CD14-positive monocyte (primary cell): ENCODE data around the gene PWWP2A. TPM values are rescaled to one million over a fixed set of nuclear protein-coding genes. Genes with fewer than 3 reads are reported as not detected.

Experiments used
- DNase-seq, 3 donors: peaks; one replicate each; pipeline ENCODE4 v3.0.0-alpha.2; 2011 to 2022
- H2AFZ ChIP-seq: 2 replicates; pipeline ENCODE4 v1.6.0; 2012; ENCODE audit warnings: mild to moderate bottlenecking, low read depth, low read length, inconsistent platforms; ENCODE audit not compliant: insufficient read depth, poor library complexity, severe bottlenecking
- H3K27ac ChIP-seq, 2 donors: 1 replicate in 1 of 2; 2 replicates in 1 of 2; pipeline ENCODE4 v1.5.1; 2012 to 2013; ENCODE audit warnings: low read length in 2 of 2, control low read depth in 1 of 2, inconsistent platforms in 1 of 2, low read depth in 1 of 2, mild to moderate bottlenecking in 1 of 2
- H3K27me3 ChIP-seq, 2 donors: one replicate each; pipeline versions ENCODE4 v1.6.0 to v1.6.1; 2011 to 2013; ENCODE audit warnings: low read length in 2 of 2; ENCODE audit not compliant: control insufficient read depth in 2 of 2, insufficient read depth in 2 of 2
- H3K36me3 ChIP-seq, 2 donors: replicated peaks in 1 of 2; 1 replicate in 1 of 2; 2 replicates in 1 of 2; pipeline versions ENCODE4 v1.5.1 to v1.6.1; 2012 to 2013; ENCODE audit warnings: low read length in 2 of 2, control low read depth in 1 of 2, inconsistent platforms in 1 of 2, mild to moderate bottlenecking in 1 of 2; ENCODE audit not compliant: insufficient read depth in 2 of 2, control insufficient read depth in 1 of 2
- H3K4me1 ChIP-seq, 2 donors: 1 replicate in 1 of 2; 2 replicates in 1 of 2; pipeline versions ENCODE4 v1.5.1 to v1.6.1; 2012 to 2013; ENCODE audit warnings: low read length in 2 of 2, control low read depth in 1 of 2, inconsistent platforms in 1 of 2, mild to moderate bottlenecking in 1 of 2, moderate library complexity in 1 of 2; ENCODE audit not compliant: insufficient read depth in 2 of 2, control insufficient read depth in 1 of 2
- H3K4me2 ChIP-seq: replicated peaks from 2 replicates; pipeline ENCODE3; 2012; ENCODE audit warnings: low read length, moderate library complexity, mild to moderate bottlenecking; ENCODE audit not compliant: poor library complexity, severe bottlenecking; ENCODE audit errors: extremely low read depth
- H3K4me3 ChIP-seq, 3 experiments: fragments of 200-600 bp in 1 of 3; sonication (generic) in 1 of 3; replicated peaks in 1 of 3; 1 replicate in 2 of 3; 2 replicates in 1 of 3; pipeline ENCODE4 v1.5.1; 2011 to 2013; ENCODE audit warnings: low read length in 3 of 3, mild to moderate bottlenecking in 3 of 3, control low read depth in 2 of 3, low read depth in 2 of 3, inconsistent platforms in 1 of 3, moderate library complexity in 1 of 3
- H3K79me2 ChIP-seq: 2 replicates; pipeline ENCODE4 v1.6.0; 2012; ENCODE audit warnings: mild to moderate bottlenecking, control low read depth, inconsistent platforms, low read length, moderate library complexity; ENCODE audit not compliant: insufficient read depth
- H3K9ac ChIP-seq: 2 replicates; pipeline ENCODE4 v1.6.0; 2017; ENCODE audit warnings: low read length, mild to moderate bottlenecking; ENCODE audit not compliant: insufficient read depth, poor library complexity, severe bottlenecking
- H3K9me3 ChIP-seq, 2 donors: replicated peaks in 1 of 2; 1 replicate in 1 of 2; 2 replicates in 1 of 2; pipeline versions ENCODE4 v1.5.1 to v1.6.1; 2012 to 2013; ENCODE audit warnings: low read length in 2 of 2, control low read depth in 1 of 2; ENCODE audit not compliant: control insufficient read depth in 1 of 2, insufficient read depth in 1 of 2
- H4K20me1 ChIP-seq: 2 replicates; pipeline ENCODE4 v1.6.0; 2012; ENCODE audit warnings: mild to moderate bottlenecking, low read length, control low read depth, moderate library complexity; ENCODE audit not compliant: insufficient read depth
- H3K27ac Mint-ChIP-seq, 7 donors: one replicate each; pipeline ENCODE4 v1.8.0; 2020; ENCODE audit warnings: mild to moderate bottlenecking in 7 of 7, mixed read lengths in 7 of 7, moderate library complexity in 6 of 7, inconsistent platforms in 2 of 7
- H3K27me3 Mint-ChIP-seq, 3 donors: one replicate each; pipeline ENCODE4 v1.8.0; 2021 to 2022; ENCODE audit warnings: low read depth in 3 of 3, mild to moderate bottlenecking in 3 of 3, mixed read lengths in 3 of 3, moderate library complexity in 3 of 3, inconsistent platforms in 1 of 3
- H3K36me3 Mint-ChIP-seq, 2 donors: one replicate each; pipeline ENCODE4 v1.8.0; 2020; ENCODE audit warnings: mixed read lengths in 2 of 2, inconsistent platforms in 1 of 2, mild to moderate bottlenecking in 1 of 2
- H3K4me1 Mint-ChIP-seq: one replicate; pipeline ENCODE4 v1.8.0; 2020; ENCODE audit warnings: mild to moderate bottlenecking, mixed read lengths
- H3K4me3 Mint-ChIP-seq, 2 donors: one replicate each; pipeline ENCODE4 v1.8.0; 2020; ENCODE audit warnings: mild to moderate bottlenecking in 2 of 2, mixed read lengths in 2 of 2, moderate library complexity in 1 of 2
- H3K9me3 Mint-ChIP-seq, 7 donors: one replicate each; pipeline ENCODE4 v1.8.0; 2020 to 2022; ENCODE audit warnings: mixed read lengths in 7 of 7, mild to moderate bottlenecking in 6 of 7, moderate library complexity in 6 of 7, inconsistent platforms in 2 of 7
- CTCF ChIP-seq: fragments of 200-600 bp; IDR thresholded peaks from one replicate; pipeline ENCODE4 v1.8.0; 2022; ENCODE audit warnings: antibody characterized with exemption, mild to moderate bottlenecking
- whole genome bisulfite sequencing: methylation state at CpG from one replicate; pipeline ENCODE4 v1.1.5; 2013; ENCODE audit warnings: missing lambda C conversion rate; ENCODE audit not compliant: insufficient coverage; 5-methylcytosine and 5-hydroxymethylcytosine counted together
- intact Hi-C, 2 donors: fragments of 100-400 bp; cut with micrococcal nuclease; formaldehyde crosslinking; loops; one replicate each; pipeline versions ENCODE4 v1.15.0 to v1.15.1; 2023
- polyA plus RNA-seq, 3 donors: library from polyadenylated mRNA; depleted of rRNA in 1 of 3; unstranded in 2 of 3; stranded (reverse) in 1 of 3; fragments of 300-500 nt in 2 of 3; fragments of >200 nt in 1 of 3; fragmentation: Illumina TruSeq in 2 of 3; gene quantifications; 1 replicate in 2 of 3; 2 replicates in 1 of 3; pipeline ENCODE4 v1.2.3, GENCODE V29; 2012 to 2021

PWWP2A gene
- polyA plus RNA-seq, 3 donors, result 18.8 to 21.6 (median 18.9) TPM

GRCh38 chr5:160166069-160166972 is 47.1 kb upstream of the PWWP2A start:
- WGBS, result 100% methylated on average over 2 of the region's 5 CpGs
- no peak for DNase-seq
- H3K4me1 Mint-ChIP-seq, result peaks cover 35% of the 10 kb centered on the region
- H3K36me3 ChIP-seq, result no peaks in the 10 kb centered on the region
- intact Hi-C loops, result no loop called here
- no peak for TF ChIP-seq CTCF
- H3K9me3 Mint-ChIP-seq, result no peaks in the 10 kb centered on the region
- H4K20me1 ChIP-seq, result no peaks in the 10 kb centered on the region
- H3K27ac ChIP-seq, result no peak overlapping the region
- H2AFZ ChIP-seq, result no peak overlapping the region
- no peak overlapping the region for H3K4me3 ChIP-seq
- peaks cover 13 to 26% of the 10 kb centered on the region in 2 donors for H3K4me1 ChIP-seq
- H3K27me3 Mint-ChIP-seq, result peaks cover 6% of the 10 kb centered on the region in 3 donors
- H3K79me2 ChIP-seq, result no peaks in the 10 kb centered on the region
- H3K4me2 ChIP-seq, result no peak overlapping the region
- H3K27me3 ChIP-seq, result no peaks in the 10 kb centered on the region
- H3K4me3 Mint-ChIP-seq, result no peak overlapping the region
- H3K9ac ChIP-seq, result no peak overlapping the region
- no peak overlapping the region for H3K27ac Mint-ChIP-seq
- H3K9me3 ChIP-seq, result no peaks in the 10 kb centered on the region
- H3K36me3 Mint-ChIP-seq, result no peaks in the 10 kb centered on the region

DNA sequence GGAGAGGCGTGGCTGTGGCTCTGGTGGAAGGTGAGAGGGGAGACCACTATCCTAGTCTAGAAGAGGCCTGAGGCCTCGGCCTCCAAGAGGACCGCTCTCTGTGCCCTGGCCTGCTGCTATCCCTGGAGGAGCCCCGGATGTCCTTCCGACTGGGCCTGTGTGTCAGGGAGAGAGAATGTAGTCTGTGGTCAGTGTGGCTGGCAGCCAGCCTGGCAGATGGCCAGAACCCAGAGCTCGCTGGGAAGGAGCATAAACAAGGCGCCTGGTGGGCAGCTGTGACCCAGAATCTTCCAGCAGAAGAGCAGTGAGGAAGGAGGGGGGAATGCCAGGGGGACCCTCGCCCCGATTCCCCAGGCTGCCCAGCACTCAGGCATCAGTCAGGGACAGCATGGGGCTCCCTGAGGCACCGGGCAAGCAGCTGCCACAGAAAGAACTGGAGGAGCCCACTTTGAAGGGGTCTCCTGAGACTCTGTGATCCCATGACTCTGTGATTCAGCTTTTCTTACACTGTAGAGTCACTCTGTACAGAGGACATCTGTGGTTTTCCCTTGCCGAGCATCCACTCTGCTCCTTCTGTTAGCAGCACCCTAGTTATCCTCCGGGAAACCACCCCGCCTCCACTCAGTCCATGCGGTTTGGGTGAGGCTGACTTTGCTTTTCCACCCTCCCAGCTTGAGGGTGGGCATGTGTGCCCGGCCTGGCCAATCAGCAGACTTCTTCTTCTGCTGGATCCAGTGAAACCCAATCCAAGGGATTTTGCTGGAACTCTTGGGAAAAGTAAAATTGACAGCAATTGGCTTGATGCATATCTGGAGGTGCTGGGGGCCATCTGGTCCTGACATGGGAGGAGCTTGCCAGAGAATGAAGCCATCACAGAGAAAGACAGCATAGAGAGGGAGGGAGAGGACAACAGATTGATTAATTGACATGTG is 46.2 kb upstream of the PWWP2A start:
- no peaks in the 10 kb centered on the region for H3K79me2 ChIP-seq
- Mint-ChIP-seq H3K36me3 (no peaks in the 10 kb centered on the region), H3K4me3 (peak overlapping the region in 1 of 2 donors; percentile 70), H3K27me3 (peaks cover 6 to 7% (median 6%) of the 10 kb centered on the region in 3 donors), H3K27ac (peak overlapping the region in 3 of 7 donors; percentile 7 to 78 (median 41)), H3K9me3 (no peaks in the 10 kb centered on the region), H3K4me1 (peaks cover 35% of the 10 kb centered on the region)
- H3K36me3 ChIP-seq, result no peaks in the 10 kb centered on the region
- 4% methylated on average over 15 of the region's 15 CpGs for WGBS
- H3K4me1 ChIP-seq, result peaks cover 13 to 26% of the 10 kb centered on the region in 2 donors
- peak in 1 of 3 donors; percentile 11 for DNase-seq
- H3K27ac ChIP-seq, result no peak overlapping the region
- H2AFZ ChIP-seq, result peak overlapping the region; percentile 67
- no peaks in the 10 kb centered on the region for H3K27me3 ChIP-seq
- peak overlapping the region; percentile 19 for H3K4me2 ChIP-seq
- intact Hi-C loops, result no loop called here
- H3K4me3 ChIP-seq, result peak overlapping the region in 1 of 3 experiments; percentile 14
- H4K20me1 ChIP-seq, result no peaks in the 10 kb centered on the region
- no peak for TF ChIP-seq CTCF
- peak overlapping the region; percentile 19 for H3K9ac ChIP-seq
- no peaks in the 10 kb centered on the region for H3K9me3 ChIP-seq
